Chondrocyte (in vitro differentiated cells): ENCODE results near the gene SLC25A10. TPM values are rescaled to one million over a fixed set of nuclear protein-coding genes. Genes with fewer than 3 reads are reported as not detected.

ENCODE experiments used
- DNase-seq: peaks from one replicate; pipeline ENCODE4 v3.0.0; 2021; ENCODE audit warnings: mixed read lengths, low spot score
- H3K27ac Mint-ChIP-seq: one replicate; pipeline ENCODE4 v1.8.0; 2021; ENCODE audit warnings: mild to moderate bottlenecking, moderate library complexity, mixed read lengths; ENCODE audit not compliant: unreplicated experiment
- H3K27me3 Mint-ChIP-seq: 2 replicates; pipeline ENCODE4 v1.8.0; 2021; ENCODE audit warnings: low read depth, mixed read lengths
- H3K36me3 Mint-ChIP-seq: 2 replicates; pipeline ENCODE4 v1.8.0; 2021; ENCODE audit warnings: low read depth, mixed read lengths
- H3K4me1 Mint-ChIP-seq: 2 replicates; pipeline ENCODE4 v1.8.0; 2021; ENCODE audit warnings: low read depth, mild to moderate bottlenecking, mixed read lengths
- H3K4me3 Mint-ChIP-seq: one replicate; pipeline ENCODE4 v1.8.0; 2021; ENCODE audit warnings: mild to moderate bottlenecking, moderate library complexity, mixed read lengths; ENCODE audit not compliant: unreplicated experiment
- H3K9me3 Mint-ChIP-seq: 2 replicates; pipeline ENCODE4 v1.8.0; 2021; ENCODE audit warnings: low read depth, mixed read lengths
- total RNA-seq: library from RNA; stranded (reverse); gene quantifications from 3 replicates; pipeline ENCODE4 v1.2.1, GENCODE V29; 2021
- TF ChIP-seq, protein P1 (sequence below): fragments of 200-600 bp; sonication (generic); IDR thresholded peaks from 2 replicates; pipeline ENCODE4 v1.5.0; 2021; ENCODE audit warnings: antibody characterized with exemption, mild to moderate bottlenecking, moderate library complexity

The SLC25A10 gene
- total RNA-seq, 1 donor from 2014 or later = 5.7 TPM

DNA sequence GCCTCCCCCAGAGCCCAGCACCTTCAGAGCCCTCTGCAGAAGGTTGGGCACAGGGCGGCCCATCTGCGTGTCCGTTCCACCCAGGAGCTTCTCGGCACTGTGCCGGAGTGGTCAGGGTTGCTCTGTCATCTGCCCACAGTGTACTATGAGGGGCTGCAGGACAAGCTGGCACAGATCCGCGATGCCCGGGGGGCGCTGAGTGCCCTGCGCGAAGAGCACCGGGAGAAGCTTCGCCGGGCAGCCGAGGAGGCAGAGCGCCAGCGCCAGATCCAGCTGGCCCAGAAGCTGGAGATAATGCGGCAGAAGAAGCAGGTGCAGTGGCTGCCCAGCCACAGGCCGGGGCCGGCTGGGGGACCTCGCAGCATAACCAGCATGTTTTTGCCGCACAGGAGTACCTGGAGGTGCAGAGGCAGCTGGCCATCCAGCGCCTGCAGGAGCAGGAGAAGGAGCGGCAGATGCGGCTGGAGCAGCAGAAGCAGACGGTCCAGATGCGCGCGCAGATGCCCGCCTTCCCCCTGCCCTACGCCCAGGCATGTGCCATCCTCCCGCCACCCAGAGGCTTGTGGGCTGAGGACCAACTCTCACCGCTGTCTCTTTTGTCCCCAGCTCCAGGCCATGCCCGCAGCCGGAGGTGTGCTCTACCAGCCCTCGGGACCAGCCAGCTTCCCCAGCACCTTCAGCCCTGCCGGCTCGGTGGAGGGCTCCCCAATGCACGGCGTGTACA lies 15.7 kb upstream of the SLC25A10 start:
- Mint-ChIP-seq H3K4me3 (no peak overlapping the region), H3K27ac (no peak overlapping the region), H3K4me1 (peaks cover 7% of the 10 kb centered on the region), H3K27me3 (no peaks in the 10 kb centered on the region), H3K9me3 (no peaks in the 10 kb centered on the region), H3K36me3 (peaks cover 24% of the 10 kb centered on the region)
- DNase-seq = no peak
- TF ChIP-seq, protein P1, sequence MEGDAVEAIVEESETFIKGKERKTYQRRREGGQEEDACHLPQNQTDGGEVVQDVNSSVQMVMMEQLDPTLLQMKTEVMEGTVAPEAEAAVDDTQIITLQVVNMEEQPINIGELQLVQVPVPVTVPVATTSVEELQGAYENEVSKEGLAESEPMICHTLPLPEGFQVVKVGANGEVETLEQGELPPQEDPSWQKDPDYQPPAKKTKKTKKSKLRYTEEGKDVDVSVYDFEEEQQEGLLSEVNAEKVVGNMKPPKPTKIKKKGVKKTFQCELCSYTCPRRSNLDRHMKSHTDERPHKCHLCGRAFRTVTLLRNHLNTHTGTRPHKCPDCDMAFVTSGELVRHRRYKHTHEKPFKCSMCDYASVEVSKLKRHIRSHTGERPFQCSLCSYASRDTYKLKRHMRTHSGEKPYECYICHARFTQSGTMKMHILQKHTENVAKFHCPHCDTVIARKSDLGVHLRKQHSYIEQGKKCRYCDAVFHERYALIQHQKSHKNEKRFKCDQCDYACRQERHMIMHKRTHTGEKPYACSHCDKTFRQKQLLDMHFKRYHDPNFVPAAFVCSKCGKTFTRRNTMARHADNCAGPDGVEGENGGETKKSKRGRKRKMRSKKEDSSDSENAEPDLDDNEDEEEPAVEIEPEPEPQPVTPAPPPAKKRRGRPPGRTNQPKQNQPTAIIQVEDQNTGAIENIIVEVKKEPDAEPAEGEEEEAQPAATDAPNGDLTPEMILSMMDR = no peak

DNA sequence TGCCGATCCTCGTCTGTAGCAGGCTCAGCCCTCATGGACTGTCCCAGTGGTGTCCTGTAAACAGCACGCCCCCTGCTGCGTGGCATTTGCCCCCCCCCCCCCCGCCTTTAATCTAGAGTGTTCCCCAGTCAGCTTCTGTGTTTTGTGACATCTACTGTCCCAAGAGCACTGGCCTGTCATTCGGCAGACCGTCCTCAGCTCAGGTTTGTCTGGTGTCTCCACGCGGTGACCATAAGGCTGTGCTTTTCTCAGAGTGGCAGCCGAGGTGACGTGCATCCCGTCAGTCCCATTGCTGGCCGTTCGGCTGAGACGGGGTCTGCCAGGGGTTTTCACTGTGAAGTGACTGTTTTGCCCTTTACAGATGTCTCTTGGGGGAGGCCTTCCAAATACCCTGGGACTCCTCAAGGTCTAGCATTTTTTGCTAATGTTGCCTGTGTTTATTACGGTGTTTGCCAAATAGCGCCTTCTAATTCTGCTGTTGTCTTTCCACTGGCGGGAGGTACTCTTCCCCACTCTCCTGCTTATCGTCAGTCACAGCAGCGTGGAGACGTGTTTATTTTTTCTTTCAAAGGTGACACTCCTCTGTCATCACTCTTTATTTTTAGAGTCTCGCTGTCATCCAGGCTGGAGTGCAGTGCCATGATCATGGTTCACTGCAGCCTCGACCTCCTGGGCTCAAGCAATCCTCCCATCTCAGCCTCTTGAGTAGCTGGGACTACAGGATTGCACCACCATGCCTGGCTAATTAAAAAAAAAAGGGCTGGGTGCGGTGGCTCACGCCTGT lies 14.6 kb upstream of the SLC25A10 start:
- Mint-ChIP-seq H3K27ac (no peak overlapping the region), H3K4me1 (peaks cover 17% of the 10 kb centered on the region), H3K4me3 (no peak overlapping the region), H3K27me3 (no peaks in the 10 kb centered on the region), H3K9me3 (no peaks in the 10 kb centered on the region), H3K36me3 (peaks cover 16% of the 10 kb centered on the region)
- no peak for DNase-seq
- TF ChIP-seq, protein P1 = no peak

DNA sequence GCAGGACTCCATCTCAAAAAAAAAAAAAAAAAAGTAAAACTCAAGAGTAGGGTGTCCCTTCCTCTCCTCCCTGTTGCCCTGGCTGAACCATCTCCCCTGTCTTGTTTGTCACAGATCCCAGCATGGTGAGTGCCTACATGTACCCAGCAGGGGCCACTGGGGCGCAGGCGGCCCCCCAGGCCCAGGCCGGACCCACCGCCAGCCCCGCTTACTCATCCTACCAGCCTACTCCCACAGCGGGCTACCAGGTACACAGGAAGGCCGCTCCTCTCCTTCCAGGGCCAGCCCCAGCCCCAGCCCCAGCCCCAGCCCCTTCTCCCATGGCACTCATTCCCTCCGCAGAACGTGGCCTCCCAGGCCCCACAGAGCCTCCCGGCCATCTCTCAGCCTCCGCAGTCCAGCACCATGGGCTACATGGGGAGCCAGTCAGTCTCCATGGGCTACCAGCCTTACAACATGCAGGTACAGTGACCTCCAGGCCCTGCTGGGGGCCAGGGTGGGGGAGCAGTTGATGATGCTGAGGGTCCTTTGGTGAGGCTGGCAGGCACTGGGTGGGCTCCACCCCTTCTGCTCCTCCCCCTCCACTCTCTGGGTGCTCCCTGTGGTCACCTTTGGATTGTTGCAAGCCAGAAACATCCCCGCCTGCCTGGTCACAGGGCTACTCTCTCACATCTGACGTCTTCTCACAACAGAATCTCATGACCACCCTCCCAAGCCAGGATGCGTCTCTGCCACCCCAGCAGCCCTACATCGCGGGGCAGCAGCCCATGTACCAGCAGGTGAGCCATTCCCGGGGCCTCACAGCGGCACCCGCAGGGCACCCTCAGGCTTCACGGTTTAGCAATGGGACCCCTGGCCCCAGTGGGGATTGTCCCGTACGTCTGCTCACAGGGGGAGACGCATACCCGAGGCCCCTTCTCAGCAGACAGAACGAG lies 11.5 kb upstream of the SLC25A10 start:
- Mint-ChIP-seq H3K36me3 (peaks cover 18% of the 10 kb centered on the region), H3K27ac (peak overlapping the region; percentile 95)
- TF ChIP-seq, protein P1 = no peak

DNA sequence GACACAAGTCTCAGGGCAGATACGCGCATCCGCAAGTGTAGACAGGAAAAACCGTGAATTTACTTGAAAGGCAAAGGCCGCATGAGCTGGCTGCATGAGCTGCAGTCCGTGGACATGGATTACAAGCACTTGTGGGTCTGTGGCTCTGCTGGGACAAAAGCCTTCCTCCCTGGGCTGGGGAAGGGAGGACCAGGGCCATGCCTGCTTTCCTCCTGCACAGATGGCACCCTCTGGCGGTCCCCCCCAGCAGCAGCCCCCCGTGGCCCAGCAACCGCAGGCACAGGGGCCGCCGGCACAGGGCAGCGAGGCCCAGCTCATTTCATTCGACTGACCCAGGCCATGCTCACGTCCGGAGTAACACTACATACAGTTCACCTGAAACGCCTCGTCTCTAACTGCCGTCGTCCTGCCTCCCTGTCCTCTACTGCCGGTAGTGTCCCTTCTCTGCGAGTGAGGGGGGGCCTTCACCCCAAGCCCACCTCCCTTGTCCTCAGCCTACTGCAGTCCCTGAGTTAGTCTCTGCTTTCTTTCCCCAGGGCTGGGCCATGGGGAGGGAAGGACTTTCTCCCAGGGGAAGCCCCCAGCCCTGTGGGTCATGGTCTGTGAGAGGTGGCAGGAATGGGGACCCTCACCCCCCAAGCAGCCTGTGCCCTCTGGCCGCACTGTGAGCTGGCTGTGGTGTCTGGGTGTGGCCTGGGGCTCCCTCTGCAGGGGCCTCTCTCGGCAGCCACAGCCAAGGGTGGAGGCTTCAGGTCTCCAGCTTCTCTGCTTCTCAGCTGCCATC lies 10.6 kb upstream of the SLC25A10 start:
- Mint-ChIP-seq H3K27me3 (no peaks in the 10 kb centered on the region), H3K4me3 (peak overlapping the region; percentile 95), H3K9me3 (no peaks in the 10 kb centered on the region), H3K27ac (peak overlapping the region; percentile 95), H3K4me1 (peaks cover 28% of the 10 kb centered on the region), H3K36me3 (peaks cover 22% of the 10 kb centered on the region)
- TF ChIP-seq, protein P1 = peak; percentile 18
- no peak for DNase-seq

More for the DNA sequence above, 11.5 kb upstream of the SLC25A10 start:
- DNase-seq = no peak
- Mint-ChIP-seq H3K9me3 (no peaks in the 10 kb centered on the region), H3K4me1 (peaks cover 28% of the 10 kb centered on the region), H3K4me3 (no peak overlapping the region), H3K27me3 (no peaks in the 10 kb centered on the region)
